ENCODE results near the gene TBC1D9.

GRCh38 chr4:140701071-140701470 lies 55.1 kb downstream of the TBC1D9 start:
- TF ChIP-seq TARDBP (IDR thresholded peaks at IDR 0.05): no peak
- no peak for TF ChIP-seq BHLHE40 (IDR thresholded peaks at IDR 0.05; ENCODE audit: borderline replicate concordance)
- TF ChIP-seq ZNF384 (IDR thresholded peaks at IDR 0.05): no peak
- TF ChIP-seq SP1 (IDR thresholded peaks at IDR 0.05): no peak
- no peak for TF ChIP-seq FOXA1 (IDR thresholded peaks at IDR 0.05)
- TF ChIP-seq SUZ12 (IDR thresholded peaks at IDR 0.05): no peak
- no peak for TF ChIP-seq L3MBTL2 (conservative IDR thresholded peaks at IDR 0.05)
- no peak for TF ChIP-seq FOXK2 (IDR thresholded peaks at IDR 0.05)
- no peak for TF ChIP-seq NFRKB (IDR thresholded peaks at IDR 0.05)
- TF ChIP-seq FOXM1 (IDR thresholded peaks at IDR 0.05; ENCODE audit: borderline replicate concordance): no peak
- no peak for TF ChIP-seq ELF4 (IDR thresholded peaks at IDR 0.05)
- no peak for TF ChIP-seq LEF1 (IDR thresholded peaks at IDR 0.05; ENCODE audit: borderline replicate concordance)
- TF ChIP-seq CTBP1 (IDR thresholded peaks at IDR 0.05; ENCODE audit: borderline replicate concordance): no peak

Measured in HEK293T (cell line).